Activated effector memory CD4-positive, alpha-beta T cell treated with Interleukin-2 at 50 U/mL for 16 hours (primary cell): Measurements from ENCODE around the gene PTPRA.
"Not testable (repeated sequence)": the region's sequence is repeated elsewhere in the genome, so short reads cannot be mapped to it uniquely, and the experiment has no call there.

Experiments used
- DNase-seq: peaks from one replicate; pipeline ENCODE4 v3.0.0-alpha.2; 2020

The PTPRA gene

DNA sequence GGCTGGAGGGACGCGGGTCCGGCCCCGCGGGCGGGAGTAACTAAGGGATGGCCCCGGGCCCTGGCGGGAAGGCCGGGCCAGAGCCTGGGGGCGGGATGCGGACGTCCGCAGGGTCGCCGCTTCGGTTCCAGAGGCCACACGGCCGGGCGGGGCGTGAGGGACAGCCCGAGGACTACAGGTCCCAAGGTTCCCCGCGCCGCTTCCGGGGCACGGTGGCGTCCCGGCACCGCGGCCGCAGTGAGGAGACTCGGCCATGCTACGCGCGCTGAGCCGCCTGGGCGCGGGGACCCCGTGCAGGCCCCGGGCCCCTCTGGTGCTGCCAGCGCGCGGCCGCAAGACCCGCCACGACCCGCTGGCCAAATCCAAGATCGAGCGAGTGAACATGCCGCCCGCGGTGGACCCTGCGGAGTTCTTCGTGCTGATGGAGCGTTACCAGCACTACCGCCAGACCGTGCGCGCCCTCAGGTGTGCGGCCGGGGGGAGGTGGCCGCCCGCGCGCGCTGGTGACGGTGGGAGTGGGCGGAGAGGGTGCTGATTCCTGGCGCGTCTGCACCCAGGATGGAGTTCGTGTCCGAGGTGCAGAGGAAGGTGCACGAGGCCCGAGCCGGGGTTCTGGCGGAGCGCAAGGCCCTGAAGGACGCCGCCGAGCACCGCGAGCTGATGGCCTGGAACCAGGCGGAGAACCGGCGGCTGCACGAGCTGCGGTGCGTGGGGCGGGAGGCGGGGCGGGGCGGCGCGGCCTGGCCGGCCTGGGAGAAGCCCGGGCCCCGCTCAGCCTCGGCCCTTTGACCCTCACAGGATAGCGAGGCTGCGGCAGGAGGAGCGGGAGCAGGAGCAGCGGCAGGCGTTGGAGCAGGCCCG is 172.8 kb downstream of the PTPRA start, which contains the start of gene MRPS26:
TSS of gene MRPS26 (plus strand) at position 237 of the 861 bp plus-strand sequence. CDS start at position 254, 17 bp downstream.
- DNase-seq: peak; percentile 71

DNA sequence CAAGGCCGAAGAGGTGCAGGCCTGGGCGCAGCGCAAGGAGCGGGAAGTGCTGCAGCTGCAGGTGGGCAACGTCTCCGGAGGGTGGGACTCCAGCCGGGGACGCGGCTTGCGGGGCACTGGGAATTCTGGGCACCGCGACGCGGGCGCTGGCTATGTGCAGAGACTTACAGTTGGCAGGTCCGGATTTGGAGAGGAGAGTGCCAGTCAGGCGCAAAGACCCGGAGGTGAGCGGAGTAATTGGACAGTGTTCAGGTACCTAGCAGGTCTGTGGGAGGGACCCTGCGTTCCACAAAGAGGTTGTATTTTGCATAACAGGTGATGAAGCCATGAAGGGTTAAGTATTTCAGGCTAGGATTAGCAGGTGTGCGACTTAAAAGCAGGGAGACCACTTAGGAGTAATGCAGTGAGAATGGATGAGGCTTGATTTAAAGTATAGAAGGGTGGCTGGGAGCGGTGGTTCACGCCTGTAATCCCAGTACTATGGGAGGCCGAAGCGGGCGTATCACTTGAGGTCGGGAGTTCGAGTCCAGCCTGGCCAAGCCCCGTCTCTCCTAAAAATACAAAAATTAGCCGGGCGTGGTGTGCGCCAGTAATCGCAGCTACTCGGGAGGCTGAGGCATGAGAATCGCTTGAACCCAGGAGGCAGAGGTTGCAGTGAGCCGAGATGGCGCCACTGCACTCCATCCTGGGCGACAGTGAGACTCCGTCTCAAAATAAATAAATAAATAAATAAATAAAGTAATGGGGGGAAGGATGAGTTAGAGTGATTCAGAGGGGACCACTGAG is 173.6 kb downstream of the PTPRA start:
- peak; percentile 4 for DNase-seq

GRCh38 chr20:3047486-3048419 is 174.5 kb downstream of the PTPRA start:
- no peak for DNase-seq

DNA sequence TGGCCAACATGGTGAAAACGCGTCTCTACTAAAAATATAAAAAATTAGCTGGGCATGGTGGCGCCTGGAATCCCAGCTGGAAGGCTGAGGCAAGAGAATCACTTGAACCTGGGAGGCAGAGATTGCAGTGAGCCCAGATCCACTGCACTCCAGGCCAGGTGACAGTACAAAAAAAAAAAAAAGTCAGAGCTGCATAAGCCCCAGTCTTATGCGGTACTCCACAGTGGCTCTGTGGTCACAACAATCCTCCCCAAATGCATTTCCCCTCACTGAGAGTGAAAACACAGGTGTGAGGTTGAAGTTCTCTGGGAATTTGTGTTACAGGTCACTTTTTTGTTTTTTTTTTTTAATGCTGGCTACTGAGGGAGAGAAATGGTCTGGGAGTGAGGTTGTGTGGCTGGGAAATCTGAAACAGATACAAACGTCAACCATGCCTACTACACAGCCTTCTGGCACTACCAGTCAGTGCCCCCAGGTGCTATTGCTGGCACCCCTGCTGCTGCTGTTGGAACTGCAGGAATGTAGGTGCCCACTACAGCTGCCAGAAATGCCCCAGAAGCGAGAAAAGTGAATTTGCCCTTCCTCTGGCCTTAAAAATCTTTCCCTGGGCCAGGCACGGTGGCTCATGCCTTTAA is 178.2 kb downstream of the PTPRA start:
- DNase-seq: no peak

GRCh38 chr20:3059489-3059888 is 186.2 kb downstream of the PTPRA start:
- DNase-seq: no peak

GRCh38 chr20:3064119-3064518 is 190.8 kb downstream of the PTPRA start:
- not testable (repeated sequence) for DNase-seq

DNA sequence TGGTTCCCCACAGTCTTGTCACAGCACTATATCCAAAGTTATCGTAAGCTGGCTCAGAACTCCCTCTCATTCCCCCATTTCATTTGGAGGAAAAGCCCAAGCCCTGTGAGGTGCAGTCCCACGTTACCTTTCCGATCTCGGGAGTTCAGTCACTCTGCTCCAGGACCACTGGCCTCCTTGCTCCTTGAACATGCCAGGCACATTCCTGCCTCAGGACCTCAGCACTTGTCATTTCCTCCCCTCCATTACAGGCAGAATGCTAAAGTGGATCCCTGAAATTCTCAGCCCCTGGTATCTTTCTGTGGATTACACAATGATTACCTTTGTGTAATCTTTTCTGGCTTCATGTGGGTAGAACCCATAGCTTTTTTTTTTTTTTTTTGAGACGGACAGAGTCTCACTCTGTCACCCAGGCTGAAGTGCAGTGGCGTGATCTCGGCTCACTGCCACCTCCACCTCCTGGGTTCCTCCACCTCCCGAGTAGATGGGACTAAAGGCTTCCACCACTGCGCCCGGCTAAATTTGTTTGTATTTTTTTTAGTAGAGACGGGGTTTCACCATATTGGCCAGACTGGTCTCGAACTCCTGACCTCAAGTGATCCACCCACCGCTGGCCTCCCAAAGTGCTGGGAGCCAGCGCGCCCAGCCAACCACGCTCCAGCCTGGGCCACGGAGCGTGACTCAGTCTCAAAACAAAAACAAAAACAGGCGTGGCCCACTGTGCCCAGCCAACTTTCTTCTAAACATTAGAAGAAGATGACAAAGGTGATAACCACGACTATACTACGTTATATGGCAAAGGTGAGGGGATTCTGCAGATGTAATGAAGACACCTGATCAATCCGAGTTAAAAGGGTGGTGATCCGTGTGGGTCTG is 194.1 kb downstream of the PTPRA start:
- no peak for DNase-seq

DNA sequence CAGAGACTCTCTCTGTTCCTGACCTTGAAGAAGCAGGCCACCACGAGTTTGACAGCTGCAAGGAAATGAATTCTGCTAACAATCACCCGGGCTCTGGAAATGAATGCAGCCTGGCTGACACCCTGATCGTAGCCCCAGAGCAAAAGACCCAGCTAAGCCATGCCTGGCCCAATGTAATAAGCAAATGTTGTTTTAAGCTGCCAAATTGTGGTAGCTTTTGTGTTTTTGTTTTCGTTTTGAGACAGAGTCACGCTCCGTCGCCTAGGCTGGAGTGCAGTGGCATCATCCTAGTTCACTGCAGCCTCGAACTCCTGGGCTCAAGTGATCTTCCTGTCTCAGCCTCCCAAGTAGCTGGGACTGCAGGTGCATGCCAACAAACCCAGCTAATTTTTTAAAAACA is 194.8 kb downstream of the PTPRA start:
- no peak for DNase-seq

DNA sequence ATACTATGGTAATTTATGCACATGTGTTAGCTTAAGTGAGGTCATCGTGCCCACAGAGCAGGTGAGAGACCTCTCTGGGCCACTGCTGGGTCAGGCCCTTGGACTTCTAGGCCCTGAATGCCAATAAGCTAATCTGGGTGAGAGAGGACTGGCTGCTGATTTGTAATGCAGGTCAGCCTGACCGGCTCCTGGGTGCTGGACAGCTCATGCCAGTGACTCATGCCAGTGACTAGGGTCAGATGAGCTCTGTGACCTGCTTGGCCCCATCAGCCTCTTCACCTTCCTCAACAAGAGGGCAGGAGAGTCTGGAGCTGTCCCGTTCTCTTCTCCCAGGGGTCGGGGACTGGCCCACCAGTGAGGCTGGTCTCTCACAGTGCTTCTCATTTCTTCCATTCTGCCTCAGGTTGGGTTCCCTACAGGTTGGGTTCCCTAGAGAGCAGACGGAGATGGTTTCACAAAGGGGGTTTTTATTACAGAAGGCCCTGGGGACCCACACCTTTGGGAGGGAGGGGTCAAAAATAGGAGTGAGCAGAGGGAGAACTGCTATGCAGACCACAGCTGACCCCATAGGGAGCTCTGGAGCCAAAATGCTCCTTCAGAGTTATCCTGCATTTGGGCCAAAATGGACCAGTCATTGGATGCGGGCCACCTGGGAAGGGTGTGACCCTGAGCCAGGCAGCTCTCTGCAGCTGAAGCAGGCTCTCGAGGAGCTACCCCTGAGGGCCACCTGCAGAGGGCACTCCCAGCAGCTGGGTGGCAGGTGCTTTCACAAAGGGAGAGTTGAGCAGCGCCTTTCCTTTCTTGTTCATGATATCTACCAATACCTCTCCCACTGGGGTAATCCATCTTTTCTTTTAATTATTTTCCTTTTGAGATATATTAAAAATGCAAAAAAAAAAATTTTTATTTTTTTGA is 196.0 kb downstream of the PTPRA start:
- no peak for DNase-seq

DNA sequence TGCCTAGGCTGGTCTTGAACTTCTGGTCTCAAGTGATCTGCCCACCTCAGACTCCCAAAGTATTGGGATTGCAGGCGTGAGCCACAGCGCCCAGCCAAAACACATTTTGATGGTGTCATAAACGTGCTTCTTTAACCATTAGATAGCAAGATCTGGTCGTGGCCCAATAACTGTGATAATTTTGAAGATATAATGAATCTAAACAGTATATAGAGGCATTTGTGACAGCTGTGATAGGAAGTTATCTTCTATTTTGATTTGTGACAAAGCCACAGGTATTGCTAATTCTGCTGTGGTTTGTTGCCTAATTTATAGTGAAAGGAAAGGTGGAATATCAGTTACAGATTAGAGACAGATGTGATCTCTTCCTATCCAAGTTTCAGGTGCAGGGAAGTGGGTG is 197.4 kb downstream of the PTPRA start:
- DNase-seq: no peak

GRCh38 chr20:3071266-3071609 is 198.0 kb downstream of the PTPRA start:
- DNase-seq: no peak

DNA sequence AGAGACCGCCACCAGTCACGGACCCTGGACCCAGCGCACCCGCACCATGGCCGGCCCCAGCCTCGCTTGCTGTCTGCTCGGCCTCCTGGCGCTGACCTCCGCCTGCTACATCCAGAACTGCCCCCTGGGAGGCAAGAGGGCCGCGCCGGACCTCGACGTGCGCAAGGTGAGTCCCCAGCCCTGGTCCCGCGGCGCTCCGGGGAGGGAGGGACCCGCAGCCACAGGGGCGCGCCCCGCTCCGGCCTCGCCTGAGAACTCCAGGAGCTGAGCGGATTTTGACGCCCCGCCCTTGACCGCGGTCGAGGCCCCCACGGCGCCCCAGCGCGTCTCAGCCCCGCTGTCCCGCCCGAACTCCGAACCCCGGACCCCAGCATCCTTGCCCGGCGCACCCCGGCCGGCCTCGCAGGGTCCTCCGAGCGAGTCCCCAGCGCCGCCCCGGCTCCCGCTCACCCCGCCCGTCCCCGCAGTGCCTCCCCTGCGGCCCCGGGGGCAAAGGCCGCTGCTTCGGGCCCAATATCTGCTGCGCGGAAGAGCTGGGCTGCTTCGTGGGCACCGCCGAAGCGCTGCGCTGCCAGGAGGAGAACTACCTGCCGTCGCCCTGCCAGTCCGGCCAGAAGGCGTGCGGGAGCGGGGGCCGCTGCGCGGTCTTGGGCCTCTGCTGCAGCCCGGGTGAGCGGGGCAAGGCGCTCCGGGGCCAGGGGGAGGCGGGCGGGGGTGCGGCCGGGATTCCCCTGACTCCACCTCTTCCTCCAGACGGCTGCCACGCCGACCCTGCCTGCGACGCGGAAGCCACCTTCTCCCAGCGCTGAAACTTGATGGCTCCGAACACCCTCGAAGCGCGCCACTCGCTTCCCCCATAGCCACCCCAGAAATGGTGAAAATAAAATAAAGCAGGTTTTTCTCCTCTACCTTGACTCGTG is 198.6 kb downstream of the PTPRA start, which contains the start of gene OXT:
TSS of gene OXT (plus strand) at position 11 of the 920 bp plus-strand sequence. CDS start at position 47, 36 bp downstream.
- peak; percentile 65 for DNase-seq

DNA sequence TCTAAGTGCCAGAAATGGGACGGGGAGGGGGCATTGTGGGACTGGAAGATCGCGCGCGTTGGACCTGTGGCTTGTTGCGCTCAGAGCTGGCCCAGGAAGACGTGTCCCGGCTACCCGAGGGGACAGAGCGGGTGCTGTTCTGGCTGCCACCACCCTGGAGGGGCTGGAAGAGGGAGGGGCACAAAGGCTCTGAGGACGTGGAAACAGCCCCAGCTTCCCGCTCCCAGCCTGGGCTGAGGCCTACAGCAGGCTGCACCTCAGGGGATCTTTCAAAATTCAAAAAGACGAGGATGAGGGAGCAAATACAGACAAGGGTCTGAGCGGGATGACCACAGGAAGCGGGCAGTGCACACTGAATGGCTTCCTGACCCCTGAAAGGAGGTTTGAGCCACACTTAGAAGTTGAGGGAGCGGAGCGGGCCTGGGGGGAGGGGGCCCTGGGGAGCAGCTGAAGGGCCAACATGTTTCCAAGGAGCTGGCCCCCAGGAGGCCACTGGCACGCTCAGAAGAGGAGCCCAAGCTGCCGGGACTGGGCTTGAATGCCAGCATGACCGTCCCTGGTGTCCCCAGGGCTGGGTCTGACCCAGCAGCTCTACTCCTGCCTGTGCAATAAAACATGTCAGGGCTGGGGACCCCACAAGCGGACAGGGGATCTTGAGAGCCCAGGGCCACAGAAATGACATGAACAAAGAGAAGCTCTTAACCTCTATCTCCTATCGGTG is 199.4 kb downstream of the PTPRA start:
- no peak for DNase-seq

GRCh38 chr20:3073251-3073643 is 200.0 kb downstream of the PTPRA start:
- DNase-seq: not testable (repeated sequence)

DNA sequence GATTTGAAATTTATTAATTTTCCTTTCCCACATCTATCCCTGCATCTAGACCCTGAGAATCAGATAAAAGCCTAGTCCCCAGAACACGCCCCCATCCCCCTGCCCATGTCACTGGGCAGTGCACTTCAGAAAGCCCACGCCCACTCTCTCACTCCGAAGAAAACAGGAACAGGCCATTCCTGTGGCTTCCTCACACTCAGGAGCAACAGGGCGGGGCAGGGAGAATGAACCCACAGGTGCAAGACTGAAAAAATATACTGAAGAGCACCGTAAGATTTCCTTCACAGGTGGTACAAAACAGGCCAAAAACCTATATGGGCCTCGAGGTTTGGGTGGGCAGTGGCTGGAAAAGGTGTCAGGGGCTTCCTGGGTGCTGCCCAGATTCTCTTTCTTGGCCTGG is 201.5 kb downstream of the PTPRA start:
- no peak for DNase-seq

DNA sequence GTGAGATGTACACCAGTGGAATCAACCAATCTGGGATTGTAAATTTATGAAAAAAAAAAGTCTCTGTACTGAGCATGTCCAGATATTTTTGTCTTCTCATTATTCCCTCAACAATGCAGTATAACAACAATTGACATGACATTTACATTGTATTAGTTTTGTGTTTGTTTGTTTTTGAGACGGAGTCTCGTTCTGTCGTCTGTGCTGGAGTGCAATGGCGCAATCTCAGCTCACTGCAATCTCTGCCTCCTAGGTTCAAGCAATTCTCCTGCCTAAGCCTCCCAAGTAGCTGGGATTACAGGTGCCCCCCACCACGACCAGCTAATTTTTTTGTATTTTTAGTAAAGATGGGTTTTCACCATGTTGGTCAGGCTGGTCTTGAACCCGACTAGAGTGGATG is 202.0 kb downstream of the PTPRA start:
- not testable (repeated sequence) for DNase-seq

DNA sequence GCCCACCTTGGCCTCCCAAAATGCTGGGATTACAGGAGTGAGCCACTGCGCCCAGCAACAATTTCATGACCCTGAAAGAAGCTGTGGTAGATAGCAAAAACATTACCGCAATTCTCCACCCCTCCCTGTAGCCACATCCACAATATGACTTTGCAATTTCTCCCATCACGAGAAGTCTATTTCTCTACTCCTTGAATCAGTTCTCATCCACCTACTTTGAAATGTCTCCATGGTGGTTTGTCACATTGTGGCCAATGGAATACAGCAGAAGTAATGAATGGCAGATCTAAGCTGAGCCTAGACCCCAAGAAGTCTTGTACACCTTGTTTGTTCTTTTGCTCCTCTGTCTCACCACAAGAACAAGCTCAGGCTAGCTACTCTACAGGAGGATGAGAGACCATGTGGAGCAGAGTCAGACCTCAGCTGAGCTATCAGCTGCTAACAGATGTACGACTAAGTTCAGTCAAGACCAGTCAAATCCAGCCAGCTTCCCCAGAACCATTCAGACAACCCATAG is 204.4 kb downstream of the PTPRA start:
- no peak for DNase-seq

GRCh38 chr20:3080939-3081388 is 207.7 kb downstream of the PTPRA start:
- no peak for DNase-seq
